Measurements from ENCODE around the gene GFOD1.

The GFOD1 gene

GRCh38 chr6:13478525-13478966, 8.9 kb downstream of the GFOD1 start:
- no peak for ATAC-seq
- TF ChIP-seq PATZ1 (CRISPR knock-in tag; IDR thresholded peaks at IDR 0.05; ENCODE audit: borderline replicate concordance) (no peak), TCF4 (CRISPR knock-in tag; IDR thresholded peaks at IDR 0.05; ENCODE audit: borderline replicate concordance) (no peak), CREB5 (CRISPR knock-in tag; IDR thresholded peaks at IDR 0.05; ENCODE audit: low read depth) (no peak), RARB (CRISPR knock-in tag; IDR thresholded peaks at IDR 0.05) (no peak), CSRNP3 (CRISPR knock-in tag; IDR thresholded peaks at IDR 0.05) (no peak), ZFP30 (CRISPR knock-in tag; IDR thresholded peaks at IDR 0.05) (no peak), TOX (CRISPR knock-in tag; IDR thresholded peaks at IDR 0.05; ENCODE audit: borderline replicate concordance) (no peak), ZNF565 (CRISPR knock-in tag; conservative IDR thresholded peaks at IDR 0.05; ENCODE audit: low read depth) (no peak), ZFP3 (CRISPR knock-in tag; IDR thresholded peaks at IDR 0.05) (no peak), ZNF70 (CRISPR knock-in tag; IDR thresholded peaks at IDR 0.05) (no peak), ZNF8 (CRISPR knock-in tag; IDR thresholded peaks at IDR 0.05) (no peak), GLIS3 (CRISPR knock-in tag; IDR thresholded peaks at IDR 0.05) (no peak), ZC3H10 (CRISPR knock-in tag; IDR thresholded peaks at IDR 0.05) (no peak)
- TF ChIP-seq, protein P1, sequence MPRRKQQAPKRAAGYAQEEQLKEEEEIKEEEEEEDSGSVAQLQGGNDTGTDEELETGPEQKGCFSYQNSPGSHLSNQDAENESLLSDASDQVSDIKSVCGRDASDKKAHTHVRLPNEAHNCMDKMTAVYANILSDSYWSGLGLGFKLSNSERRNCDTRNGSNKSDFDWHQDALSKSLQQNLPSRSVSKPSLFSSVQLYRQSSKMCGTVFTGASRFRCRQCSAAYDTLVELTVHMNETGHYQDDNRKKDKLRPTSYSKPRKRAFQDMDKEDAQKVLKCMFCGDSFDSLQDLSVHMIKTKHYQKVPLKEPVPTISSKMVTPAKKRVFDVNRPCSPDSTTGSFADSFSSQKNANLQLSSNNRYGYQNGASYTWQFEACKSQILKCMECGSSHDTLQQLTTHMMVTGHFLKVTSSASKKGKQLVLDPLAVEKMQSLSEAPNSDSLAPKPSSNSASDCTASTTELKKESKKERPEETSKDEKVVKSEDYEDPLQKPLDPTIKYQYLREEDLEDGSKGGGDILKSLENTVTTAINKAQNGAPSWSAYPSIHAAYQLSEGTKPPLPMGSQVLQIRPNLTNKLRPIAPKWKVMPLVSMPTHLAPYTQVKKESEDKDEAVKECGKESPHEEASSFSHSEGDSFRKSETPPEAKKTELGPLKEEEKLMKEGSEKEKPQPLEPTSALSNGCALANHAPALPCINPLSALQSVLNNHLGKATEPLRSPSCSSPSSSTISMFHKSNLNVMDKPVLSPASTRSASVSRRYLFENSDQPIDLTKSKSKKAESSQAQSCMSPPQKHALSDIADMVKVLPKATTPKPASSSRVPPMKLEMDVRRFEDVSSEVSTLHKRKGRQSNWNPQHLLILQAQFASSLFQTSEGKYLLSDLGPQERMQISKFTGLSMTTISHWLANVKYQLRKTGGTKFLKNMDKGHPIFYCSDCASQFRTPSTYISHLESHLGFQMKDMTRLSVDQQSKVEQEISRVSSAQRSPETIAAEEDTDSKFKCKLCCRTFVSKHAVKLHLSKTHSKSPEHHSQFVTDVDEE (CRISPR knock-in tag; IDR thresholded peaks at IDR 0.05) = no peak

GRCh38 chr6:13474787-13475186, 12.6 kb downstream of the GFOD1 start:
- ATAC-seq = no peak
- TF ChIP-seq ZNF8 (CRISPR knock-in tag; IDR thresholded peaks at IDR 0.05) (no peak), PPARA (CRISPR knock-in tag; IDR thresholded peaks at IDR 0.05; ENCODE audit: borderline replicate concordance) (no peak), ZC3H10 (CRISPR knock-in tag; IDR thresholded peaks at IDR 0.05) (no peak), ZFP30 (CRISPR knock-in tag; IDR thresholded peaks at IDR 0.05) (no peak), ZFP3 (CRISPR knock-in tag; IDR thresholded peaks at IDR 0.05) (no peak), OSR1 (CRISPR knock-in tag; IDR thresholded peaks at IDR 0.05) (no peak), CREB5 (CRISPR knock-in tag; IDR thresholded peaks at IDR 0.05; ENCODE audit: low read depth) (no peak), TOX (CRISPR knock-in tag; IDR thresholded peaks at IDR 0.05; ENCODE audit: borderline replicate concordance) (no peak), BACH2 (CRISPR knock-in tag; IDR thresholded peaks at IDR 0.05; ENCODE audit: borderline replicate concordance) (no peak), SNAI2 (CRISPR knock-in tag; IDR thresholded peaks at IDR 0.05) (no peak), POU6F1 (CRISPR knock-in tag; IDR thresholded peaks at IDR 0.05; ENCODE audit: borderline replicate concordance, low read depth) (no peak), GLIS3 (CRISPR knock-in tag; IDR thresholded peaks at IDR 0.05) (no peak), CSRNP3 (CRISPR knock-in tag; IDR thresholded peaks at IDR 0.05) (no peak), ZNF565 (CRISPR knock-in tag; conservative IDR thresholded peaks at IDR 0.05; ENCODE audit: low read depth) (no peak), ESRRG (CRISPR knock-in tag; IDR thresholded peaks at IDR 0.05) (no peak), TCF4 (CRISPR knock-in tag; IDR thresholded peaks at IDR 0.05; ENCODE audit: borderline replicate concordance) (no peak), ISL1 (CRISPR knock-in tag; IDR thresholded peaks at IDR 0.05) (no peak), PATZ1 (CRISPR knock-in tag; IDR thresholded peaks at IDR 0.05; ENCODE audit: borderline replicate concordance) (no peak), RARB (CRISPR knock-in tag; IDR thresholded peaks at IDR 0.05) (no peak)
- TF ChIP-seq, protein P1 (CRISPR knock-in tag; IDR thresholded peaks at IDR 0.05) = no peak

Measured in SK-N-SH treated with all-trans-retinoic acid at 6 μM for 48 hours (cell line).